Vagina (tissue), 2 donors: ENCODE results near the gene C1orf94. TPM values are rescaled to one million over a fixed set of nuclear protein-coding genes. Genes with fewer than 3 reads are reported as not detected.

Experiments
- DNase-seq, 2 donors: peaks; one replicate each; pipeline ENCODE4 v3.0.0-alpha.2; 2017; ENCODE audit errors: extremely low spot score in 2 of 2
- H3K27ac ChIP-seq: fragments of 200-600 bp; sonication (generic); one replicate; pipeline ENCODE4 v1.5.1; 2019
- H3K27me3 ChIP-seq: fragments of 200-600 bp; sonication (generic); one replicate; pipeline ENCODE4 v1.5.1; 2019
- H3K36me3 ChIP-seq, 2 donors: fragments of 200-600 bp; sonication (generic); one replicate each; pipeline ENCODE4 v1.5.1; 2017 to 2019
- H3K4me1 ChIP-seq: fragments of 200-600 bp; sonication (generic); one replicate; pipeline ENCODE4 v1.5.1; 2019
- H3K4me3 ChIP-seq, 2 donors: fragments of 200-600 bp; sonication (generic); 1 replicate in 1 of 2; 2 replicates in 1 of 2; pipeline ENCODE4 v1.5.1; 2016 to 2019
- H3K9me3 ChIP-seq: fragments of 200-600 bp; sonication (generic); one replicate; pipeline ENCODE4 v1.5.1; 2019
- CTCF ChIP-seq, 3 experiments: fragments of 450-650 bp in 2 of 3; fragments of 200-600 bp in 1 of 3; sonication (generic) in 1 of 3; IDR thresholded peaks; one replicate each; pipeline ENCODE4 v1.5.1; 2017 to 2019; ENCODE audit warnings: antibody characterized with exemption in 3 of 3, mild to moderate bottlenecking in 2 of 3, moderate library complexity in 2 of 3
- POLR2A ChIP-seq, 2 donors: fragments of 450-650 bp; IDR thresholded peaks; one replicate each; pipeline ENCODE4 v1.6.1; 2017; ENCODE audit warnings: antibody characterized with exemption in 2 of 2, mild to moderate bottlenecking in 2 of 2, moderate library complexity in 2 of 2
- POLR2AphosphoS5 ChIP-seq, 2 donors: sonication (generic); formaldehyde crosslinking; IDR thresholded peaks; one replicate each; pipeline ENCODE4 v1.9.0; 2017; ENCODE audit warnings: antibody characterized with exemption in 2 of 2, mild to moderate bottlenecking in 2 of 2, low read depth in 1 of 2; ENCODE audit not compliant: insufficient read depth in 1 of 2
- intact Hi-C: fragments of 100-400 bp; cut with DNase I; formaldehyde crosslinking; loops from one replicate; pipeline ENCODE4 v1.15.1; 2023
- total RNA-seq: library from RNA; depleted of rRNA; stranded (reverse); fragments of >200 nt; gene quantifications from one replicate; pipeline ENCODE4 v1.2.3, GENCODE V29; 2016

The C1orf94 gene
- total RNA-seq, 1 donor from 2014 or later = not detected

GRCh38 chr1:34143975-34144374, 32.7 kb upstream of the C1orf94 start:
- DNase-seq = no peak
- H3K4me1 ChIP-seq = no peaks in the 10 kb centered on the region
- H3K36me3 ChIP-seq = no peaks in the 10 kb centered on the region
- TF ChIP-seq CTCF (IDR thresholded peaks at IDR 0.05) (no peak), POLR2A (IDR thresholded peaks at IDR 0.05) (no peak), POLR2AphosphoS5 (IDR thresholded peaks at IDR 0.05; ENCODE audit: insufficient read depth in 1 of 2, low read depth in 1 of 2) (no peak)
- H3K4me3 ChIP-seq = no peak overlapping the region
- intact Hi-C loops = no loop called here
- no peaks in the 10 kb centered on the region for H3K9me3 ChIP-seq
- H3K27me3 ChIP-seq = no peaks in the 10 kb centered on the region
- H3K27ac ChIP-seq = no peak overlapping the region

- TF ChIP-seq CTCF (IDR thresholded peaks at IDR 0.05) (no peak), POLR2AphosphoS5 (IDR thresholded peaks at IDR 0.05; ENCODE audit: insufficient read depth in 1 of 2, low read depth in 1 of 2) (no peak), POLR2A (IDR thresholded peaks at IDR 0.05) (no peak)
- no peak overlapping the region for H3K4me3 ChIP-seq
- no peak for DNase-seq
- H3K36me3 ChIP-seq = no peaks in the 10 kb centered on the region
- H3K27me3 ChIP-seq = no peaks in the 10 kb centered on the region
- H3K9me3 ChIP-seq = no peaks in the 10 kb centered on the region
- H3K4me1 ChIP-seq = no peaks in the 10 kb centered on the region
- intact Hi-C loops = no loop called here
- no peak overlapping the region for H3K27ac ChIP-seq
These were observed 31.9 kb upstream of the C1orf94 start for GRCh38 chr1:34144766-34145165.

GRCh38 chr1:34147301-34147700, 29.4 kb upstream of the C1orf94 start:
- no peaks in the 10 kb centered on the region for H3K27me3 ChIP-seq
- H3K36me3 ChIP-seq = no peaks in the 10 kb centered on the region
- H3K27ac ChIP-seq = no peak overlapping the region
- no peaks in the 10 kb centered on the region for H3K4me1 ChIP-seq
- DNase-seq = no peak
- intact Hi-C loops = no loop called here
- H3K4me3 ChIP-seq = no peak overlapping the region
- H3K9me3 ChIP-seq = no peaks in the 10 kb centered on the region
- TF ChIP-seq POLR2AphosphoS5 (IDR thresholded peaks at IDR 0.05; ENCODE audit: insufficient read depth in 1 of 2, low read depth in 1 of 2) (no peak), POLR2A (IDR thresholded peaks at IDR 0.05) (no peak), CTCF (IDR thresholded peaks at IDR 0.05) (no peak)

- TF ChIP-seq POLR2A (IDR thresholded peaks at IDR 0.05) (no peak), POLR2AphosphoS5 (IDR thresholded peaks at IDR 0.05; ENCODE audit: insufficient read depth in 1 of 2, low read depth in 1 of 2) (no peak), CTCF (IDR thresholded peaks at IDR 0.05) (no peak)
- no peaks in the 10 kb centered on the region for H3K9me3 ChIP-seq
- no peak overlapping the region for H3K27ac ChIP-seq
- intact Hi-C loops = no loop called here
- no peak for DNase-seq
- H3K4me3 ChIP-seq = no peak overlapping the region
- no peaks in the 10 kb centered on the region for H3K4me1 ChIP-seq
- H3K27me3 ChIP-seq = no peaks in the 10 kb centered on the region
- no peaks in the 10 kb centered on the region for H3K36me3 ChIP-seq
These were observed 27.2 kb upstream of the C1orf94 start for GRCh38 chr1:34149501-34149900.

- no peaks in the 10 kb centered on the region for H3K4me1 ChIP-seq
These were observed 23.5 kb upstream of the C1orf94 start for GRCh38 chr1:34153246-34153645.

More at GRCh38 chr1:34153246-34153645, 23.5 kb upstream of the C1orf94 start:
- Histone ChIP-seq H3K36me3 (no peaks in the 10 kb centered on the region), H3K4me3 (no peak overlapping the region), H3K27ac (no peak overlapping the region), H3K27me3 (no peaks in the 10 kb centered on the region), H3K9me3 (no peaks in the 10 kb centered on the region)
- TF ChIP-seq CTCF (IDR thresholded peaks at IDR 0.05) (no peak), POLR2A (IDR thresholded peaks at IDR 0.05) (no peak), POLR2AphosphoS5 (IDR thresholded peaks at IDR 0.05; ENCODE audit: insufficient read depth in 1 of 2, low read depth in 1 of 2) (no peak)
- intact Hi-C loops = no loop called here
- no peak for DNase-seq
